ENCODE data around the gene PTX4. TPM values are rescaled to one million over a fixed set of nuclear protein-coding genes. Genes with fewer than 3 reads are reported as not detected.

Gene PTX4
- total RNA-seq, 4 donors from 2014 or later: not detected

DNA sequence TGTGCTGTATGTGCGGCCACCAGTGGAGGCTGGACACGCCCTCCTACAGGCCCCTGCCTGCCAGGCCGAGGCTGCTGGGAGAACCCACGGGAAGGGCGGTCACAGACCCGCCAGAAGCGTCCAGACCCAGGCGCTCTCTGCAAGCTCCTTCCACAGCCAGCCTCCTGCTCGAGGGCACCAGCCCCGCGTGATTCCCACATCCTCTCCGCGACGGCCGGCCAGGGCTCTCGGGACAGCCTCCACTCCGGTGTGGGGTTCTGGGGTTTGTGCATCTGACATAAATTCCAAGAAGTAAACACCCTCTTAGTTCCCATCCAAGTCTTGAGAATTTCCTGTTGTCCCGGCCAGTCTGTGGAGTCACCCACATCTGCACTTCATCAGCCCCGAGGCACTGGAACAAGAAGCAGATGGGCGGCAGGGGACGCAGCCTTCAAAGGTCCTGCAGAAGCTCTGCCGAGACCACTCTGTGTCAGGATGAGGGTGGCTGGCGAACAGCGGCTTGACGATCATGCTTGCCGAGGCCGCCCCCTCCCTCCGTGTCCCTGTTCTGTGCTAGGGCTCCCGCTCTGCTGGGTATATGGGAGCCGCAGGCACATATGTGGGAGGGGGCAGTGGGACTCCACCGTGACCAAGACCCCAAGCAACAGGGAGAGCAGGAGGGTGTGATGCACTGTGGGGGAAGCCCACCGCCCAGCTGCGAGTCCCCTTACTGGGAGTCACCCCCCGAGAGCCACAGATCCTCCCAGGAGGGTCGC lies 42.3 kb upstream of the PTX4 start:
- intact Hi-C loops (cut with DNase I; ENCODE audit: low total_unique reads): no loop called here
- peak; percentile 66 to 93 for DNase-seq (ENCODE audit: low spot score in 2 of 2)
- WGBS, 2 donors: 39 to 46% methylated on average over 33 of the region's 35 CpGs
- TF ChIP-seq POLR2A (IDR thresholded peaks at IDR 0.05): no peak
- TF ChIP-seq, protein P1, sequence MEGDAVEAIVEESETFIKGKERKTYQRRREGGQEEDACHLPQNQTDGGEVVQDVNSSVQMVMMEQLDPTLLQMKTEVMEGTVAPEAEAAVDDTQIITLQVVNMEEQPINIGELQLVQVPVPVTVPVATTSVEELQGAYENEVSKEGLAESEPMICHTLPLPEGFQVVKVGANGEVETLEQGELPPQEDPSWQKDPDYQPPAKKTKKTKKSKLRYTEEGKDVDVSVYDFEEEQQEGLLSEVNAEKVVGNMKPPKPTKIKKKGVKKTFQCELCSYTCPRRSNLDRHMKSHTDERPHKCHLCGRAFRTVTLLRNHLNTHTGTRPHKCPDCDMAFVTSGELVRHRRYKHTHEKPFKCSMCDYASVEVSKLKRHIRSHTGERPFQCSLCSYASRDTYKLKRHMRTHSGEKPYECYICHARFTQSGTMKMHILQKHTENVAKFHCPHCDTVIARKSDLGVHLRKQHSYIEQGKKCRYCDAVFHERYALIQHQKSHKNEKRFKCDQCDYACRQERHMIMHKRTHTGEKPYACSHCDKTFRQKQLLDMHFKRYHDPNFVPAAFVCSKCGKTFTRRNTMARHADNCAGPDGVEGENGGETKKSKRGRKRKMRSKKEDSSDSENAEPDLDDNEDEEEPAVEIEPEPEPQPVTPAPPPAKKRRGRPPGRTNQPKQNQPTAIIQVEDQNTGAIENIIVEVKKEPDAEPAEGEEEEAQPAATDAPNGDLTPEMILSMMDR (IDR thresholded peaks at IDR 0.05): no peak
- H3K4me3 ChIP-seq (ENCODE audit: low read depth, poor library complexity, severe bottlenecking): no peak overlapping the region

DNA sequence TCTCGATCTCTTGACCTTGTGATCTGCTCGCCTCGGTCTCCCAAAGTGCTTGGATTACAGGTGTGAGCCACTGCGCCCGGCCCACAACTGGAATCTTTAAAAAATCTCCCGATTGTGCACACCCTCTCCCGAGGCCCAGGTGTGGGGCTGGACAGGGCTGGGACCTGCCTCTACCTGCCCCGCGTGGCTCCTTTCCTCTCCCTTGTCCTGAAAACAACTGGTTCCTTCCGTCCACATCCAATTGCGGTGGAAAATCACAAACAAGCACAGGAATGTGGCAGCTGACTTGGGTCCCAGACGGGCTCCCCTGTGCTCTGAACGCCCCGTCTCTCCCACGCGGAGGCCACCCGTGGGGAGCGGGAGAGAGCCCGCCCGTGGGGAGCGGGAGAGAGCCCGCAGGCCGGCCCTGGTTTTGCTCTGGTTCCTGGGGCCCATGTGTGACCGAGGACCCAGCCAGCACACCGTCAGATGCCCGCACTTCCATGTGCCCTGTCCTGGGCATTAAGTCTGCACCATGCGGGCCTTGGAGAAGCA lies 41.7 kb upstream of the PTX4 start:
- WGBS, 2 donors: 50 to 53% methylated on average over 26 to 27 of the region's 27 CpGs
- no peak overlapping the region for H3K4me3 ChIP-seq (ENCODE audit: low read depth, poor library complexity, severe bottlenecking)
- TF ChIP-seq POLR2A (IDR thresholded peaks at IDR 0.05): no peak
- TF ChIP-seq, protein P1 (IDR thresholded peaks at IDR 0.05): no peak
- intact Hi-C loops (cut with DNase I; ENCODE audit: low total_unique reads): no loop called here
- DNase-seq (ENCODE audit: low spot score in 2 of 2): no peak

DNA sequence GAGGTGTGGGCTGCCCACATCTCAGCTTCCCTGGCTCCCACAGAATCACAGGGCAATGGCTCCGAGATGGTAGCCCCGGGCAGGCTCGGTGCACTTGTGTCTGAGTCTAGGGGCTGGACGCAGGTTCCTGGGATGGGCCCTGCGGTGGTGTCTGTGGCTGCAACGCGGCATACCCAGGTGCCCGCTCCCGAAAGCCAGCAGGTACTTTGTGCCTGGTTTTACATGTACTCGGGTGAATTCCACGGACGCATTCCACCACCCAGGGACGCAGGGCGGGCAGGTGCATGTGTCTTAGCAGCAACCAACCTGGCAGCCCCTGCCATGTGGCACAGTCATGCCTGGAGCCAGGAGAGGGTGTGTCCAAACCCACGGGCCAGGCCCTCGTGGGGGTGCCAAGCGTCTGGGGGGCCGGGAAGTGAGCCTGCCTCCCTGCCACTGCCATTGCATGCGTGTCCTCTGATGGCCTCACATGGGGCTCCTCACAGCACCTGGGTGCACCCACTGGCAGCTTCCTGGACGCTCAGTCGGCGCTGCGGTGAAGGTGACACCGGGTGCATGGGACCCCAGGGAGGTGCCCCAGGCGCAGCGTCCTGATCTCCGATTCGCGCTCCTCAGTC lies 40.3 kb upstream of the PTX4 start:
- intact Hi-C loops (cut with DNase I; ENCODE audit: low total_unique reads): no loop called here
- DNase-seq (ENCODE audit: low spot score in 2 of 2): no peak
- no peak overlapping the region for H3K4me3 ChIP-seq (ENCODE audit: low read depth, poor library complexity, severe bottlenecking)
- TF ChIP-seq, protein P1 (IDR thresholded peaks at IDR 0.05): no peak
- TF ChIP-seq POLR2A (IDR thresholded peaks at IDR 0.05): no peak
- WGBS, 2 donors: 54 to 67% methylated on average over 28 to 29 of the region's 29 CpGs

DNA sequence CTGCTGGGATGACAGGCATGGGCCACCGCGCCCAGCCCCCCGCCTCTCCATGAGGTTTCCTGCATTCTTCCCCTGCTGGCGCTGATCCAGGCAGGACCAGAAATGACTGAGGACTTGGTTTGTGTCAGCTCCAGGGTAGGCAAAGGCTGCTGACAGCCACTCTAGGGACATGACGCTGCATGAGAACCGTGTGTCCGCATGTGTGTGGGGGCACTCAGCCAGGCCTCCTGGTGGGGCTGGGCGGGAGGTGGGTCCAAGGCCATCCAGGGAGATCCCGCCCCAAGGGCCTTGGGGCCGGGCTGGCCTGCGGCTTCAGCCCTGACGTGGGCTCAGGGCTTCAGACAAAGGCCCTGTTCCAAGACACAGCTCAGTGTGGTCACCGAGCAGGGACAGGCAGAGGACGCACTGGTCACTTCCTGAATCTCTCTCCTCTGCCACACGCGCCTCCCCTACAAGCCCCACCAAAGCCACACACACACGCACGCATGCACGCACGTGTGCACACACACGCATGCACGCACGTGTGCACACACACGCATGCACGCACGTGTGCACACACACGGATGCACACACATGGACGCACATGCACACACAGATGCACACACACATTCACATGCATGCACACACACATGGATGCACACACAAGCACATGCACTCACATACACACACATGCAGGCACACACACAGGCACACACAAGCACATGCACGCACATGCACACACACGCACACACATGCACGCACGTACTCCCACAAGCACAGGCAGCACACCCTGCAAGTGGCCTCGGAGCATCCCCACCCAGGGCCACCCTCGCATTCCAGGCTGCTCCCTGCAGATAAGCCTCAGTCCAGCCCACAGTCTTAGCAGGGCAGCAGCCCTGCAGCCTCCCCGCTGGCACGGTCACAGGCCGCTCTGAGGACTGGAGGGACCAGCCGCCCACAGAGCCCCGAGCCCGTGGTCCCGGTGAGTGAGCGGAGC lies 39.4 kb upstream of the PTX4 start:
- no peak overlapping the region for H3K4me3 ChIP-seq (ENCODE audit: low read depth, poor library complexity, severe bottlenecking)
- intact Hi-C loops (cut with DNase I; ENCODE audit: low total_unique reads): no loop called here
- WGBS, 2 donors: 60 to 71% methylated on average over 22 to 34 of the region's 42 CpGs
- TF ChIP-seq, protein P1 (IDR thresholded peaks at IDR 0.05): no peak
- TF ChIP-seq POLR2A (IDR thresholded peaks at IDR 0.05): no peak
- DNase-seq (ENCODE audit: low spot score in 2 of 2): peak; percentile 39 to 87

Data from lower leg skin (tissue), 4 donors.